ENCODE data around the gene B3GNT8. TPM values are rescaled to one million over a fixed set of nuclear protein-coding genes. Genes with fewer than 3 reads are reported as not detected.

Gene B3GNT8
- total and polyA plus RNA-seq, 9 of the 15 experiments (the other 6 are each of a cell fraction or from before 2014, with no cell fraction given): 0.11 to 2.9 (median 0.65) TPM; not detected in 2

- TF ChIP-seq, protein P1, sequence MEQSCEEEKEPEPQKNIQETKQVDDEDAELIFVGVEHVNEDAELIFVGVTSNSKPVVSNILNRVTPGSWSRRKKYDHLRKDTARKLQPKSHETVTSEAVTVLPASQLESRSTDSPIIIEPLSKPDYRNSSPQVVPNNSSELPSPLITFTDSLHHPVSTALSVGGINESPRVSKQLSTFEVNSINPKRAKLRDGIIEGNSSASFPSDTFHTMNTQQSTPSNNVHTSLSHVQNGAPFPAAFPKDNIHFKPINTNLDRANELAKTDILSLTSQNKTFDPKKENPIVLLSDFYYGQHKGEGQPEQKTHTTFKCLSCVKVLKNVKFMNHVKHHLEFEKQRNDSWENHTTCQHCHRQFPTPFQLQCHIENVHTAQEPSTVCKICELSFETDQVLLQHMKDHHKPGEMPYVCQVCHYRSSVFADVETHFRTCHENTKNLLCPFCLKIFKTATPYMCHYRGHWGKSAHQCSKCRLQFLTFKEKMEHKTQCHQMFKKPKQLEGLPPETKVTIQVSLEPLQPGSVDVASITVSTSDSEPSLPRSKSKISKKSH (CRISPR knock-in tag; IDR thresholded peaks at IDR 0.05): no peak
- no peak for TF ChIP-seq CREBBP (IDR thresholded peaks at IDR 0.05; ENCODE audit: low read depth, low read length)
- TF ChIP-seq SMAD1 (IDR thresholded peaks at IDR 0.05; ENCODE audit: low read depth, low read length, partially characterized antibody): no peak
- TF ChIP-seq ARID3A (IDR thresholded peaks at IDR 0.05; ENCODE audit: borderline replicate concordance, low read depth, low read length): no peak
- no peak; the same call in none of the 2 replicates for TF ChIP-seq RB1 (IDR thresholded peaks at IDR 0.05; ENCODE audit: low read depth)
- TF ChIP-seq, protein P2, sequence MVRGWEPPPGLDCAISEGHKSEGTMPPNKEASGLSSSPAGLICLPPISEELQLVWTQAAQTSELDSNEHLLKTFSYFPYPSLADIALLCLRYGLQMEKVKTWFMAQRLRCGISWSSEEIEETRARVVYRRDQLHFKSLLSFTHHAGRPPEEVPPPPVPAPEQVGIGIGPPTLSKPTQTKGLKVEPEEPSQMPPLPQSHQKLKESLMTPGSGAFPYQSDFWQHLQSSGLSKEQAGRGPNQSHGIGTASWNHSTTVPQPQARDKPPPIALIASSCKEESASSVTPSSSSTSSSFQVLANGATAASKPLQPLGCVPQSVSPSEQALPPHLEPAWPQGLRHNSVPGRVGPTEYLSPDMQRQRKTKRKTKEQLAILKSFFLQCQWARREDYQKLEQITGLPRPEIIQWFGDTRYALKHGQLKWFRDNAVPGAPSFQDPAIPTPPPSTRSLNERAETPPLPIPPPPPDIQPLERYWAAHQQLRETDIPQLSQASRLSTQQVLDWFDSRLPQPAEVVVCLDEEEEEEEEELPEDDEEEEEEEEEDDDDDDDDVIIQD (CRISPR knock-in tag; IDR thresholded peaks at IDR 0.05): no peak
- TF ChIP-seq NFYB (IDR thresholded peaks at IDR 0.05; ENCODE audit: extremely low read depth, insufficient read length): no peak
- TF ChIP-seq SMARCA4 (IDR thresholded peaks at IDR 0.05): no peak
- TF ChIP-seq ASH1L (IDR thresholded peaks at IDR 0.05; ENCODE audit: borderline replicate concordance, low read depth, partially characterized antibody): peak; percentile 76
- no peak for TF ChIP-seq HMG20A (CRISPR knock-in tag; conservative IDR thresholded peaks at IDR 0.05)
- TF ChIP-seq SIRT6 (IDR thresholded peaks at IDR 0.05; ENCODE audit: low read depth, low read length): no peak
- TF ChIP-seq, protein P3, sequence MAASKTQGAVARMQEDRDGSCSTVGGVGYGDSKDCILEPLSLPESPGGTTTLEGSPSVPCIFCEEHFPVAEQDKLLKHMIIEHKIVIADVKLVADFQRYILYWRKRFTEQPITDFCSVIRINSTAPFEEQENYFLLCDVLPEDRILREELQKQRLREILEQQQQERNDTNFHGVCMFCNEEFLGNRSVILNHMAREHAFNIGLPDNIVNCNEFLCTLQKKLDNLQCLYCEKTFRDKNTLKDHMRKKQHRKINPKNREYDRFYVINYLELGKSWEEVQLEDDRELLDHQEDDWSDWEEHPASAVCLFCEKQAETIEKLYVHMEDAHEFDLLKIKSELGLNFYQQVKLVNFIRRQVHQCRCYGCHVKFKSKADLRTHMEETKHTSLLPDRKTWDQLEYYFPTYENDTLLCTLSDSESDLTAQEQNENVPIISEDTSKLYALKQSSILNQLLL (CRISPR knock-in tag; IDR thresholded peaks at IDR 0.05; ENCODE audit: borderline replicate concordance): no peak
- TF ChIP-seq, protein P4, sequence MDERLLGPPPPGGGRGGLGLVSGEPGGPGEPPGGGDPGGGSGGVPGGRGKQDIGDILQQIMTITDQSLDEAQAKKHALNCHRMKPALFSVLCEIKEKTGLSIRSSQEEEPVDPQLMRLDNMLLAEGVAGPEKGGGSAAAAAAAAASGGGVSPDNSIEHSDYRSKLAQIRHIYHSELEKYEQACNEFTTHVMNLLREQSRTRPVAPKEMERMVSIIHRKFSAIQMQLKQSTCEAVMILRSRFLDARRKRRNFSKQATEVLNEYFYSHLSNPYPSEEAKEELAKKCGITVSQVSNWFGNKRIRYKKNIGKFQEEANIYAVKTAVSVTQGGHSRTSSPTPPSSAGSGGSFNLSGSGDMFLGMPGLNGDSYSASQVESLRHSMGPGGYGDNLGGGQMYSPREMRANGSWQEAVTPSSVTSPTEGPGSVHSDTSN (CRISPR knock-in tag; IDR thresholded peaks at IDR 0.05; ENCODE audit: low read depth): no peak
- TF ChIP-seq, protein P4 (tag; conservative IDR thresholded peaks at IDR 0.05; ENCODE audit: low read depth): peak; percentile 27; the same call in 1 of the 2 replicates
- no peak for TF ChIP-seq ZNF124 (CRISPR knock-in tag; IDR thresholded peaks at IDR 0.05)
- no peak for TF ChIP-seq THRAP3 (IDR thresholded peaks at IDR 0.05; ENCODE audit: borderline replicate concordance)
- no peak for TF ChIP-seq HDAC6 (IDR thresholded peaks at IDR 0.05; ENCODE audit: low read depth, low read length)
- no peak for TF ChIP-seq PHF21A (IDR thresholded peaks at IDR 0.05; ENCODE audit: borderline replicate concordance, low read depth)
These were observed 12.5 kb upstream of the B3GNT8 start, which contains the start of gene DMAC2 (continued) for GRCh38 chr19:41439441-41440222.

Data from K562 (cell line).